Lower leg skin (tissue), 3 donors: ENCODE measurements around the gene SH3RF3.

Source experiments
- CTCF ChIP-seq, 3 donors: fragments of 450-650 bp; IDR thresholded peaks; one replicate each; pipeline ENCODE4 v1.5.1; 2016; ENCODE audit warnings: antibody characterized with exemption in 3 of 3, mild to moderate bottlenecking in 3 of 3, moderate library complexity in 2 of 3
- POLR2A ChIP-seq, 2 donors: fragments of 450-650 bp; IDR thresholded peaks; one replicate each; pipeline ENCODE4 v1.6.1; 2016 to 2017; ENCODE audit warnings: antibody characterized with exemption in 2 of 2, mild to moderate bottlenecking in 1 of 2, moderate library complexity in 1 of 2

GRCh38 chr2:109214651-109215371 lies 85.8 kb downstream of the SH3RF3 start:
- TF ChIP-seq CTCF (IDR thresholded peaks at IDR 0.05) (no peak), POLR2A (IDR thresholded peaks at IDR 0.05) (no peak)
